Measurements from ENCODE around the gene ACSS1.
A peak's percentile ranks its signal among the peaks of the same experiment; 100 is the strongest.

ACSS1 gene

GRCh38 chr20:25038591-25039015, 19.3 kb downstream of the ACSS1 start:
- H3K4me2 ChIP-seq (ENCODE audit: low read length), result no peak overlapping the region

GRCh38 chr20:25038103-25038410, 19.9 kb downstream of the ACSS1 start:
- Histone ChIP-seq H3K79me2 (ENCODE audit: control insufficient read depth, low read length) (no peaks in the 10 kb centered on the region), H3K9me3 (ENCODE audit: control insufficient read depth, insufficient read depth, low read length) (no peaks in the 10 kb centered on the region), H3K4me3 (ENCODE audit: low read length) (no peak overlapping the region), H3K27me3 (ENCODE audit: control insufficient read depth, low read length) (no peaks in the 10 kb centered on the region), H3F3A (ENCODE audit: control insufficient read depth, insufficient read depth) (peaks cover 8% of the 10 kb centered on the region; the same call in 1 of the 2 replicates), H3K4me1 (ENCODE audit: control insufficient read depth, low read length) (peaks cover 56% of the 10 kb centered on the region), H4K20me1 (ENCODE audit: control insufficient read depth, insufficient read depth, low read depth, low read length) (no peaks in the 10 kb centered on the region), H3K9me2 (replicated peaks; ENCODE audit: control insufficient read depth, low read length) (no peaks in the 10 kb centered on the region), H3K27ac (ENCODE audit: low read depth, low read length) (no peak overlapping the region), H3K36me3 (ENCODE audit: control insufficient read depth, low read length) (no peaks in the 10 kb centered on the region), H3K4me2 (ENCODE audit: low read length) (peak overlapping the region; percentile 70)
- TF ChIP-seq CTCF (IDR thresholded peaks at IDR 0.05; ENCODE audit: low read depth, low read length, poor library complexity, severe bottlenecking), result no peak
- TF ChIP-seq EZH2phosphoT487 (IDR thresholded peaks at IDR 0.05; ENCODE audit: borderline replicate concordance, low read length), result no peak

More at GRCh38 chr20:25038591-25039015, 19.3 kb downstream of the ACSS1 start:
- TF ChIP-seq CTCF (IDR thresholded peaks at IDR 0.05; ENCODE audit: low read depth, low read length, poor library complexity, severe bottlenecking) (no peak), EZH2phosphoT487 (IDR thresholded peaks at IDR 0.05; ENCODE audit: borderline replicate concordance, low read length) (no peak)
- H3K9me2 ChIP-seq (replicated peaks; ENCODE audit: control insufficient read depth, low read length), result no peaks in the 10 kb centered on the region
- H3K79me2 ChIP-seq (ENCODE audit: control insufficient read depth, low read length), result no peaks in the 10 kb centered on the region
- H3K27ac ChIP-seq (ENCODE audit: low read depth, low read length), result no peak overlapping the region
- H3K36me3 ChIP-seq (ENCODE audit: control insufficient read depth, low read length), result no peaks in the 10 kb centered on the region
- H3K27me3 ChIP-seq (ENCODE audit: control insufficient read depth, low read length), result no peaks in the 10 kb centered on the region
- H3K9me3 ChIP-seq (ENCODE audit: control insufficient read depth, insufficient read depth, low read length), result no peaks in the 10 kb centered on the region
- H4K20me1 ChIP-seq (ENCODE audit: control insufficient read depth, insufficient read depth, low read depth, low read length), result no peaks in the 10 kb centered on the region
- peaks cover 8% of the 10 kb centered on the region; the same call in 1 of the 2 replicates for H3F3A ChIP-seq (ENCODE audit: control insufficient read depth, insufficient read depth)
- H3K4me1 ChIP-seq (ENCODE audit: control insufficient read depth, low read length), result peaks cover 56% of the 10 kb centered on the region
- H3K4me3 ChIP-seq (ENCODE audit: low read length), result no peak overlapping the region

- Histone ChIP-seq H3K4me1 (ENCODE audit: control insufficient read depth, low read length) (peaks cover 53% of the 10 kb centered on the region), H3K27ac (ENCODE audit: low read depth, low read length) (peak overlapping the region; percentile 69), H3K27me3 (ENCODE audit: control insufficient read depth, low read length) (no peaks in the 10 kb centered on the region), H3K79me2 (ENCODE audit: control insufficient read depth, low read length) (no peaks in the 10 kb centered on the region), H3K36me3 (ENCODE audit: control insufficient read depth, low read length) (no peaks in the 10 kb centered on the region), H3F3A (ENCODE audit: control insufficient read depth, insufficient read depth) (peaks cover 8% of the 10 kb centered on the region; the same call in 1 of the 2 replicates), H3K9me2 (replicated peaks; ENCODE audit: control insufficient read depth, low read length) (no peaks in the 10 kb centered on the region), H3K4me2 (ENCODE audit: low read length) (peak overlapping the region; percentile 70), H3K4me3 (ENCODE audit: low read length) (peak overlapping the region; percentile 48), H4K20me1 (ENCODE audit: control insufficient read depth, insufficient read depth, low read depth, low read length) (no peaks in the 10 kb centered on the region), H3K9me3 (ENCODE audit: control insufficient read depth, insufficient read depth, low read length) (no peaks in the 10 kb centered on the region)
- no peak for TF ChIP-seq EZH2phosphoT487 (IDR thresholded peaks at IDR 0.05; ENCODE audit: borderline replicate concordance, low read length)
- TF ChIP-seq CTCF (IDR thresholded peaks at IDR 0.05; ENCODE audit: low read depth, low read length, poor library complexity, severe bottlenecking), result no peak
Measured at GRCh38 chr20:25037288-25038102, 20.4 kb downstream of the ACSS1 start.

Data from DOHH2 (cell line).